ENCODE results near the gene ELOB. TPM values are rescaled to one million over a fixed set of nuclear protein-coding genes. Genes with fewer than 3 reads are reported as not detected.

ELOB gene
- total and polyA plus RNA-seq, 10 of the 15 experiments (the other 5 are each of a cell fraction or from before 2014, with no cell fraction given) = 86.9 to 823 (median 263) TPM

DNA sequence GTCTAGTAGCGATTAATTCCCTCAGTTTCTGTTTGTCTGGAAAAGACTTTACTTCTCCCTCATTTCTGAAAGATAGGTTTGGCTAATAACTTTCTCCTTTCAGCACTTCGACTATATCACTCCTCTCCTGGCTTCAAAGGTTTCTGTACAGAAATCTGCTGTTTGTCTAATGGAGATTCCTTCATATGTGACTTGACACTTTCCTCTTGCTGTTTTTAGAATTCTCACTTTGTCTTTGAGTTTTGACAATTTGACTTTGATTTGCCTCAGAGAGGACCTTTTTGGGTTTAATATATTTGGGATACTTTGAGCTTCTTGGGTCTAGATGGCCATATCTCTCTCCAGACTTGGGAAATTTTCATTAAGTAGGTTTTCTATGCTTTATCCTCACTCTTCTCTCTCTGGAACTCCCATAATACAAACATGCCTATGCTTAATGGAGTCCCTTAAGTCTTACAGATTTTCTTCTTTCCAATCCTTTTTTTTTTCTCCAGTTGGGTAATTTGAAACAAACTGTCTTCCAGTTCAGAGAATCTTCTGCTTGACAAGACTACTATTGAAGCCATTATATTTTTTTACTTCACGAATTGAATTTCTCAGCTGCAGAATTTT is 32.2 kb upstream of the ELOB start:
- Histone ChIP-seq H3K9ac (ENCODE audit: control insufficient read depth, insufficient read depth, low read length) (no peak overlapping the region), H3K4me3 (no peak overlapping the region), H3K4me1 (ENCODE audit: control insufficient read depth, insufficient read depth, low read length) (no peaks in the 10 kb centered on the region), H3K79me2 (ENCODE audit: control insufficient read depth, insufficient read depth, low read length) (no peaks in the 10 kb centered on the region), H3K9me3 (replicated peaks; ENCODE audit: control insufficient read depth, insufficient read depth, low read length) (no peaks in the 10 kb centered on the region), H3K36me3 (ENCODE audit: control insufficient read depth in 2 of 2, insufficient read depth in 2 of 2, low read length in 1 of 2) (no peaks in the 10 kb centered on the region), H3K4me2 (ENCODE audit: control insufficient read depth, insufficient read depth) (no peak overlapping the region), H3K27ac (ENCODE audit: control insufficient read depth, insufficient read depth) (no peak overlapping the region), H3K27me3 (replicated peaks in 1 of 2; ENCODE audit: control insufficient read depth in 2 of 2, insufficient read depth in 2 of 2, low read length in 1 of 2) (peaks cover 0 to 5% of the 10 kb centered on the region in 2 experiments; a peak in 2 of 4 replicates), H2AFZ (ENCODE audit: control insufficient read depth, low read depth, low read length) (no peak overlapping the region), H4K20me1 (ENCODE audit: control insufficient read depth, insufficient read depth) (no peaks in the 10 kb centered on the region)
- no TSS peak for BruUV-seq (replicated peaks)
- ATAC-seq (no peak), DNase-seq (ENCODE audit: low read depth, low spot score) (no peak), FAIRE-seq (no peak)
- intact Hi-C loops (cut with micrococcal nuclease; ENCODE audit: unreplicated experiment) = loop anchor here (10.0 kb wide), 1 partner anchor 46 kb away; the partner anchor contains the start of gene PRSS22
- WGBS (ENCODE audit: insufficient coverage, insufficient replicate concordance, low lambda C conversion rate, missing lambda C conversion rate) = 31% methylated on average over 3 of the region's 3 CpGs
- ChIA-PET RAD21 (ENCODE audit: unreplicated experiment) (no interaction called here), POLR2A (no interaction called here), CTCF (no interaction called here), SMC1A (ENCODE audit: uncharacterized antibody, unreplicated experiment) (no interaction called here)
- in situ Hi-C loops (cut with MboI) = no loop called here
- TF ChIP-seq, protein P1, sequence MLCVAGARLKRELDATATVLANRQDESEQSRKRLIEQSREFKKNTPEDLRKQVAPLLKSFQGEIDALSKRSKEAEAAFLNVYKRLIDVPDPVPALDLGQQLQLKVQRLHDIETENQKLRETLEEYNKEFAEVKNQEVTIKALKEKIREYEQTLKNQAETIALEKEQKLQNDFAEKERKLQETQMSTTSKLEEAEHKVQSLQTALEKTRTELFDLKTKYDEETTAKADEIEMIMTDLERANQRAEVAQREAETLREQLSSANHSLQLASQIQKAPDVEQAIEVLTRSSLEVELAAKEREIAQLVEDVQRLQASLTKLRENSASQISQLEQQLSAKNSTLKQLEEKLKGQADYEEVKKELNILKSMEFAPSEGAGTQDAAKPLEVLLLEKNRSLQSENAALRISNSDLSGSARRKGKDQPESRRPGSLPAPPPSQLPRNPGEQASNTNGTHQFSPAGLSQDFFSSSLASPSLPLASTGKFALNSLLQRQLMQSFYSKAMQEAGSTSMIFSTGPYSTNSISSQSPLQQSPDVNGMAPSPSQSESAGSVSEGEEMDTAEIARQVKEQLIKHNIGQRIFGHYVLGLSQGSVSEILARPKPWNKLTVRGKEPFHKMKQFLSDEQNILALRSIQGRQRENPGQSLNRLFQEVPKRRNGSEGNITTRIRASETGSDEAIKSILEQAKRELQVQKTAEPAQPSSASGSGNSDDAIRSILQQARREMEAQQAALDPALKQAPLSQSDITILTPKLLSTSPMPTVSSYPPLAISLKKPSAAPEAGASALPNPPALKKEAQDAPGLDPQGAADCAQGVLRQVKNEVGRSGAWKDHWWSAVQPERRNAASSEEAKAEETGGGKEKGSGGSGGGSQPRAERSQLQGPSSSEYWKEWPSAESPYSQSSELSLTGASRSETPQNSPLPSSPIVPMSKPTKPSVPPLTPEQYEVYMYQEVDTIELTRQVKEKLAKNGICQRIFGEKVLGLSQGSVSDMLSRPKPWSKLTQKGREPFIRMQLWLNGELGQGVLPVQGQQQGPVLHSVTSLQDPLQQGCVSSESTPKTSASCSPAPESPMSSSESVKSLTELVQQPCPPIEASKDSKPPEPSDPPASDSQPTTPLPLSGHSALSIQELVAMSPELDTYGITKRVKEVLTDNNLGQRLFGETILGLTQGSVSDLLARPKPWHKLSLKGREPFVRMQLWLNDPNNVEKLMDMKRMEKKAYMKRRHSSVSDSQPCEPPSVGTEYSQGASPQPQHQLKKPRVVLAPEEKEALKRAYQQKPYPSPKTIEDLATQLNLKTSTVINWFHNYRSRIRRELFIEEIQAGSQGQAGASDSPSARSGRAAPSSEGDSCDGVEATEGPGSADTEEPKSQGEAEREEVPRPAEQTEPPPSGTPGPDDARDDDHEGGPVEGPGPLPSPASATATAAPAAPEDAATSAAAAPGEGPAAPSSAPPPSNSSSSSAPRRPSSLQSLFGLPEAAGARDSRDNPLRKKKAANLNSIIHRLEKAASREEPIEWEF (IDR thresholded peaks at IDR 0.05; ENCODE audit: insufficient replicate concordance, low read depth, low read length) = no peak
- TF ChIP-seq MXI1 (IDR thresholded peaks at IDR 0.05; ENCODE audit: low read depth, low read length) = no peak
- TF ChIP-seq, protein P2, sequence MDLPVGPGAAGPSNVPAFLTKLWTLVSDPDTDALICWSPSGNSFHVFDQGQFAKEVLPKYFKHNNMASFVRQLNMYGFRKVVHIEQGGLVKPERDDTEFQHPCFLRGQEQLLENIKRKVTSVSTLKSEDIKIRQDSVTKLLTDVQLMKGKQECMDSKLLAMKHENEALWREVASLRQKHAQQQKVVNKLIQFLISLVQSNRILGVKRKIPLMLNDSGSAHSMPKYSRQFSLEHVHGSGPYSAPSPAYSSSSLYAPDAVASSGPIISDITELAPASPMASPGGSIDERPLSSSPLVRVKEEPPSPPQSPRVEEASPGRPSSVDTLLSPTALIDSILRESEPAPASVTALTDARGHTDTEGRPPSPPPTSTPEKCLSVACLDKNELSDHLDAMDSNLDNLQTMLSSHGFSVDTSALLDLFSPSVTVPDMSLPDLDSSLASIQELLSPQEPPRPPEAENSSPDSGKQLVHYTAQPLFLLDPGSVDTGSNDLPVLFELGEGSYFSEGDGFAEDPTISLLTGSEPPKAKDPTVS (IDR thresholded peaks at IDR 0.05; ENCODE audit: low read depth, low read length) = no peak
- TF ChIP-seq, protein P3, sequence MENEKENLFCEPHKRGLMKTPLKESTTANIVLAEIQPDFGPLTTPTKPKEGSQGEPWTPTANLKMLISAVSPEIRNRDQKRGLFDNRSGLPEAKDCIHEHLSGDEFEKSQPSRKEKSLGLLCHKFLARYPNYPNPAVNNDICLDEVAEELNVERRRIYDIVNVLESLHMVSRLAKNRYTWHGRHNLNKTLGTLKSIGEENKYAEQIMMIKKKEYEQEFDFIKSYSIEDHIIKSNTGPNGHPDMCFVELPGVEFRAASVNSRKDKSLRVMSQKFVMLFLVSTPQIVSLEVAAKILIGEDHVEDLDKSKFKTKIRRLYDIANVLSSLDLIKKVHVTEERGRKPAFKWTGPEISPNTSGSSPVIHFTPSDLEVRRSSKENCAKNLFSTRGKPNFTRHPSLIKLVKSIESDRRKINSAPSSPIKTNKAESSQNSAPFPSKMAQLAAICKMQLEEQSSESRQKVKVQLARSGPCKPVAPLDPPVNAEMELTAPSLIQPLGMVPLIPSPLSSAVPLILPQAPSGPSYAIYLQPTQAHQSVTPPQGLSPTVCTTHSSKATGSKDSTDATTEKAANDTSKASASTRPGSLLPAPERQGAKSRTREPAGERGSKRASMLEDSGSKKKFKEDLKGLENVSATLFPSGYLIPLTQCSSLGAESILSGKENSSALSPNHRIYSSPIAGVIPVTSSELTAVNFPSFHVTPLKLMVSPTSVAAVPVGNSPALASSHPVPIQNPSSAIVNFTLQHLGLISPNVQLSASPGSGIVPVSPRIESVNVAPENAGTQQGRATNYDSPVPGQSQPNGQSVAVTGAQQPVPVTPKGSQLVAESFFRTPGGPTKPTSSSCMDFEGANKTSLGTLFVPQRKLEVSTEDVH (IDR thresholded peaks at IDR 0.05; ENCODE audit: low read depth, partially characterized antibody) = no peak
- no peak for TF ChIP-seq JUND (IDR thresholded peaks at IDR 0.05; ENCODE audit: low read depth, low read length)
- no peak for TF ChIP-seq MYB (IDR thresholded peaks at IDR 0.05; ENCODE audit: borderline replicate concordance, low read depth, low read length)
- TF ChIP-seq CREB1 (IDR thresholded peaks at IDR 0.05; ENCODE audit: low read depth) = no peak
